CD4-positive, alpha-beta T cell treated with Interleukin-15 for 1 hour (primary cell): Measurements from ENCODE around the gene GLIS2.

Experiments
- DNase-seq: peaks from one replicate; pipeline ENCODE4 v3.0.0-alpha.2; 2020

The GLIS2 gene

GRCh38 chr16:4385789-4386450 is 70.1 kb downstream of the GLIS2 start:
- no peak for DNase-seq

GRCh38 chr16:4386451-4386805 is 70.6 kb downstream of the GLIS2 start:
- DNase-seq: no peak

GRCh38 chr16:4386951-4387565 is 71.2 kb downstream of the GLIS2 start:
- DNase-seq: no peak

- DNase-seq: no peak
Measured at GRCh38 chr16:4387781-4388180, 71.9 kb downstream of the GLIS2 start.

GRCh38 chr16:4388271-4389021 is 72.6 kb downstream of the GLIS2 start:
- DNase-seq: no peak
